ENCODE data around the gene PARD6B. TPM values are rescaled to one million over a fixed set of nuclear protein-coding genes. Genes with fewer than 3 reads are reported as not detected.
"Not testable (repeated sequence)": the region's sequence is repeated elsewhere in the genome, so short reads cannot be mapped to it uniquely, and the experiment has no call there.

The PARD6B gene
- total and polyA plus RNA-seq, 4 donors = 0.92 to 2.6 (median 1.6) TPM

DNA sequence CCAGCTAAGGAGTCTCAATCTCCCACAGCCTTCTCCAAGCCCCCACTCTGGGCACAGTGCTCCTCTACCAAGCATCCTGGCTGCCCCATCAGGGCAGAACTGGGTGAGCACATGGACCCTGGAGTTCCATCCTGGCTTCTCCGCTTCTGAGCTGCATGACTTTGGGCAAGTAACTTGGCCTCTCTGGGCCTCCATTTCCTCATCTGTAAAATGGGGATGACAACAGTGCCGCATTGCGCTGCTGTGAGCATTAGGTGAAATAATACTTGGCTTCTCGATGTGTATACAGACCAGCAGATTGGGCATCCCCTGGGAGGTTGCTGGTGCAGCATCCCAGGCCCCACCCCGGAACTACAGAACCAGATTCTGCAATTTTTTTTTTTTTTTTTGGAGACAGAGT, 31.7 kb upstream of the PARD6B start:
- Histone ChIP-seq H3K27ac (ENCODE audit: low read depth in 1 of 2, low read length in 2 of 2) (no peak overlapping the region), H3K4me1 (ENCODE audit: control insufficient read depth in 1 of 2, insufficient read depth in 2 of 2, low read length in 2 of 2) (no peaks in the 10 kb centered on the region), H3K27me3 (ENCODE audit: control insufficient read depth in 1 of 2, insufficient read depth in 2 of 2, low read length in 1 of 2) (no peaks in the 10 kb centered on the region), H3K4me3 (ENCODE audit: low read length in 2 of 2) (no peak overlapping the region), H3K36me3 (ENCODE audit: control insufficient read depth in 1 of 2, insufficient read depth in 2 of 2, low read length in 1 of 2) (no peaks in the 10 kb centered on the region), H3K9me3 (ENCODE audit: control insufficient read depth, low read length) (no peaks in the 10 kb centered on the region)
- 96% methylated on average over 5 of the region's 5 CpGs for WGBS, 2 donors
- ATAC-seq (ENCODE audit: low FRiP score) = no peak
- DNase-seq = no peak
- intact Hi-C loops (cut with DNase I) = no loop called here

DNA sequence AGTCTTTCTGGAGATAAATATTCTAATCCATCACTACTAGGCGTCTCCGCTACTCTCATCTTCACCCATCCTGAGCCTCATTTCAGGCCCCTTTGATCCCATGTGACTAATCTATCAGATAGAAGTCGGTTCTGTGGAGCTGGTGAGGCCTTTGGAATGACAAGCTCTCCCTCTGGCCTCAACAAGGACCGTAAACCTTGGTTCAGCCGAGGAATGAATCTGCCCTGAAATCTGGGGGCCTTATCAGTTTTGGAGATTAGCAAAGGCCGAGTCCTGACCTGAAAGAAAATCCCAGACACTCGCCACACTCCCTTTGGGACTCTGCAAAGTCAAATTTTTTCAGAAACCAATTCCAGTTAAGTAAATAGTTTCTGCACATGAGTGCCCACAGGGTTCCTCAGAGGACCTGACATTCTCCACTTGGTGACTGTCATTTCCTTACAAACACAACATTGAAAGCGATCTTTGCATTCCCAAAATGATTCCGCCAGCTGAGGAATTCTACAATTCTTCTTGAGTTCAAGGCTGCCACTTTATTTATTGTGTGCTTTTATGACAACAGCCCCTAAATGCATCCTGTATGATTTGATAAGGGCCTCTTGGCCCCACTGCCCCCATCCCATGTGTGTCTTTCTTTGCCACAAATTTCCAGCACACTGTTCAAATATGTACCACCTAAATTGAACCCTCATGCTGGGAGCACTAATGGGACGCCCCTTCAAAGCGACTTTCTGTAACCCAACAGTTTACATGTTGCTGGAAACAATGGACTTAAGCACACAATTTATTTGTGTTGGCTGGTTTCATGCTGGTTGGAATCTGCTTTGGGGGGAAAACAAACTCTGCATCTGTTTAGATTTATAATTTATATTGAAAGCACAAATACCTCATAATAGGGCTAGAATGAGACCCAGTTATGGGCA, 30.1 kb upstream of the PARD6B start:
- DNase-seq = no peak
- H3K36me3 ChIP-seq (ENCODE audit: control insufficient read depth in 1 of 2, insufficient read depth in 2 of 2, low read length in 1 of 2) = no peaks in the 10 kb centered on the region
- no peak for ATAC-seq (ENCODE audit: low FRiP score)
- no peaks in the 10 kb centered on the region for H3K27me3 ChIP-seq (ENCODE audit: control insufficient read depth in 1 of 2, insufficient read depth in 2 of 2, low read length in 1 of 2)
- intact Hi-C loops (cut with DNase I) = no loop called here
- H3K4me1 ChIP-seq (ENCODE audit: control insufficient read depth in 1 of 2, insufficient read depth in 2 of 2, low read length in 2 of 2) = no peaks in the 10 kb centered on the region
- H3K27ac ChIP-seq (ENCODE audit: low read depth in 1 of 2, low read length in 2 of 2) = no peak overlapping the region
- H3K9me3 ChIP-seq (ENCODE audit: control insufficient read depth, low read length) = no peaks in the 10 kb centered on the region
- 81 to 82% methylated on average over 11 of the region's 11 CpGs for WGBS, 2 donors
- no peak overlapping the region for H3K4me3 ChIP-seq (ENCODE audit: low read length in 2 of 2)

GRCh38 chr20:50703651-50704438, 27.5 kb upstream of the PARD6B start:
- H3K4me3 ChIP-seq (ENCODE audit: low read length in 2 of 2); intact Hi-C loops (cut with DNase I); H3K9me3 ChIP-seq (ENCODE audit: control insufficient read depth, low read length); H3K27ac ChIP-seq (ENCODE audit: low read depth in 1 of 2, low read length in 2 of 2); ATAC-seq (ENCODE audit: low FRiP score); H3K36me3 ChIP-seq (ENCODE audit: control insufficient read depth in 1 of 2, insufficient read depth in 2 of 2, low read length in 1 of 2); DNase-seq; H3K27me3 ChIP-seq (ENCODE audit: control insufficient read depth in 1 of 2, insufficient read depth in 2 of 2, low read length in 1 of 2); H3K4me1 ChIP-seq (ENCODE audit: control insufficient read depth in 1 of 2, insufficient read depth in 2 of 2, low read length in 2 of 2): not testable (repeated sequence)
- WGBS, 2 donors = 89 to 90% methylated on average over 9 of the region's 9 CpGs

GRCh38 chr20:50704514-50704913, 26.9 kb upstream of the PARD6B start:
- no peak for ATAC-seq (ENCODE audit: low FRiP score)
- Histone ChIP-seq H3K27me3 (ENCODE audit: control insufficient read depth in 1 of 2, insufficient read depth in 2 of 2, low read length in 1 of 2) (no peaks in the 10 kb centered on the region), H3K4me3 (ENCODE audit: low read length in 2 of 2) (no peak overlapping the region), H3K4me1 (ENCODE audit: control insufficient read depth in 1 of 2, insufficient read depth in 2 of 2, low read length in 2 of 2) (no peaks in the 10 kb centered on the region), H3K27ac (ENCODE audit: low read depth in 1 of 2, low read length in 2 of 2) (no peak overlapping the region), H3K9me3 (ENCODE audit: control insufficient read depth, low read length) (no peaks in the 10 kb centered on the region), H3K36me3 (ENCODE audit: control insufficient read depth in 1 of 2, insufficient read depth in 2 of 2, low read length in 1 of 2) (no peaks in the 10 kb centered on the region)
- DNase-seq = no peak
- intact Hi-C loops (cut with DNase I) = no loop called here
- 83 to 84% methylated on average over 4 of the region's 4 CpGs for WGBS, 2 donors

- Histone ChIP-seq H3K36me3 (ENCODE audit: control insufficient read depth in 1 of 2, insufficient read depth in 2 of 2, low read length in 1 of 2) (no peaks in the 10 kb centered on the region), H3K9me3 (ENCODE audit: control insufficient read depth, low read length) (no peaks in the 10 kb centered on the region), H3K4me3 (ENCODE audit: low read length in 2 of 2) (no peak overlapping the region), H3K27me3 (ENCODE audit: control insufficient read depth in 1 of 2, insufficient read depth in 2 of 2, low read length in 1 of 2) (no peaks in the 10 kb centered on the region), H3K27ac (ENCODE audit: low read depth in 1 of 2, low read length in 2 of 2) (no peak overlapping the region), H3K4me1 (ENCODE audit: control insufficient read depth in 1 of 2, insufficient read depth in 2 of 2, low read length in 2 of 2) (no peaks in the 10 kb centered on the region)
- WGBS, 2 donors = 93 to 94% methylated on average over 1 of the region's 1 CpG
- intact Hi-C loops (cut with DNase I) = no loop called here
- DNase-seq = no peak
- ATAC-seq (ENCODE audit: low FRiP score) = no peak
Measured at GRCh38 chr20:50704971-50705370, 26.4 kb upstream of the PARD6B start.

DNA sequence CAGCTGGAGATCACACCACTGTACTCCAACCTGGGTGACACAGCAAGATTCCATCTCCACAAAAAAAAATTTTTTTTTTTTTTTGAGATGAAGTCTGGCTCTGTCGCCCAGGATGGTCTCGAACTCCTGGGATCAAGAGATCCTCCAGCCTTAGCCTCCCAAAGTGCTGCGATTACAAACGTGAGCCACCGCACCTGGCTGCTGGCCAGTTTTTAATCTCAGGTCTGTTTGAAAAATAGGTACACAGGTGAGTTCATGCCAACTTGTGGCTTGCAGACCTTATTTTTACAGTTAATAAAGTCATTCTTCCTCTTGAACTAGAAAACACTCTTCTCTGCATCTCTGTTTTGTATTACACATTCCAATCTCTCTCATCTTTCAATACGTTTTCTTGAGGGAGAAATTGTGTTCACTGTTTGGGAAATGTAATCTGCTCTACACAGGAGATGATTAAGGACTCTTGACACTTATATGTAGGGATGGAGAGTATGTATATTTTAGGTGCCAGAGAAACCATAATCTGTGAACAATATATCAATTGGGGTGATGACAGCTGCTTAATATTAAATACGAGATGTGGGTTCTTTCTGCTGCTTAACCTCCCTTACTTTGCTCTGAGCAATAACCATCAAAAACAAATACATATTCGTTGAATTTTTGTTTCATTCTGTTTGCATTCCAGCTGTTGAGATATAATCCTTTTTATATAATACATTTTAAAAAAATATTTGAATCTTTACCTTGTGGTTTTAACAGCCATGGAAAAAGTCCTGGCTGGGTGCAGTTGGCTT, 22.3 kb upstream of the PARD6B start:
- DNase-seq (no peak), ATAC-seq (ENCODE audit: low FRiP score) (no peak)
- Histone ChIP-seq H3K36me3 (ENCODE audit: control insufficient read depth in 1 of 2, insufficient read depth in 2 of 2, low read length in 1 of 2) (no peaks in the 10 kb centered on the region), H3K4me3 (ENCODE audit: low read length in 2 of 2) (no peak overlapping the region), H3K27me3 (ENCODE audit: control insufficient read depth in 1 of 2, insufficient read depth in 2 of 2, low read length in 1 of 2) (no peaks in the 10 kb centered on the region), H3K9me3 (ENCODE audit: control insufficient read depth, low read length) (no peaks in the 10 kb centered on the region), H3K4me1 (ENCODE audit: control insufficient read depth in 1 of 2, insufficient read depth in 2 of 2, low read length in 2 of 2) (no peaks in the 10 kb centered on the region), H3K27ac (ENCODE audit: low read depth in 1 of 2, low read length in 2 of 2) (no peak overlapping the region)
- intact Hi-C loops (cut with DNase I) = no loop called here
- WGBS, 2 donors = 52 to 62% methylated on average over 8 of the region's 8 CpGs

GRCh38 chr20:50709636-50709973, 21.8 kb upstream of the PARD6B start:
- intact Hi-C loops (cut with DNase I) = no loop called here
- Histone ChIP-seq H3K27ac (ENCODE audit: low read depth in 1 of 2, low read length in 2 of 2) (no peak overlapping the region), H3K36me3 (ENCODE audit: control insufficient read depth in 1 of 2, insufficient read depth in 2 of 2, low read length in 1 of 2) (no peaks in the 10 kb centered on the region), H3K9me3 (ENCODE audit: control insufficient read depth, low read length) (no peaks in the 10 kb centered on the region), H3K27me3 (ENCODE audit: control insufficient read depth in 1 of 2, insufficient read depth in 2 of 2, low read length in 1 of 2) (no peaks in the 10 kb centered on the region), H3K4me3 (ENCODE audit: low read length in 2 of 2) (no peak overlapping the region), H3K4me1 (ENCODE audit: control insufficient read depth in 1 of 2, insufficient read depth in 2 of 2, low read length in 2 of 2) (no peaks in the 10 kb centered on the region)
- WGBS, 2 donors = 62 to 71% methylated on average over 5 of the region's 5 CpGs
- ATAC-seq (ENCODE audit: low FRiP score) (no peak), DNase-seq (peak in 1 of 2 donors; percentile 16)

- Histone ChIP-seq H3K27ac (ENCODE audit: low read depth in 1 of 2, low read length in 2 of 2) (no peak overlapping the region), H3K9me3 (ENCODE audit: control insufficient read depth, low read length) (no peaks in the 10 kb centered on the region), H3K4me1 (ENCODE audit: control insufficient read depth in 1 of 2, insufficient read depth in 2 of 2, low read length in 2 of 2) (no peaks in the 10 kb centered on the region), H3K27me3 (ENCODE audit: control insufficient read depth in 1 of 2, insufficient read depth in 2 of 2, low read length in 1 of 2) (no peaks in the 10 kb centered on the region), H3K4me3 (ENCODE audit: low read length in 2 of 2) (no peak overlapping the region), H3K36me3 (ENCODE audit: control insufficient read depth in 1 of 2, insufficient read depth in 2 of 2, low read length in 1 of 2) (no peaks in the 10 kb centered on the region)
- intact Hi-C loops (cut with DNase I) = loop anchor here in 1 of 2 donors (5.0 kb wide), 1 partner anchor 83 kb away; no protein-coding TSS in a partner anchor
- ATAC-seq (ENCODE audit: low FRiP score) (no peak), DNase-seq (peak in 1 of 2 donors; percentile 23)
- 54 to 56% methylated on average over 9 of the region's 9 CpGs for WGBS, 2 donors
Measured at GRCh38 chr20:50710492-50711063, 20.8 kb upstream of the PARD6B start.

Measured in aorta (tissue), 5 donors.